SK-N-SH treated with all-trans-retinoic acid at 6 μM for 48 hours (cell line): Measurements from ENCODE around the gene MS4A2.

Experiments
- ATAC-seq: fragments of 200-7000 bp; cut with Tn5 transposase; 3 replicates; pipeline ENCODE4 v1.9.1; 2020; ENCODE audit warnings: mild to moderate bottlenecking, moderate library complexity
- ARNTL ChIP-seq: fragments of 450-650 bp; formaldehyde crosslinking; IDR thresholded peaks from 2 replicates; pipeline ENCODE4 v1.5.0; 2020; ENCODE audit warnings: low read depth, mild to moderate bottlenecking, moderate library complexity, borderline replicate concordance
- BACH2 ChIP-seq: fragments of 250-450 bp; sonication (Bioruptor Pico); IDR thresholded peaks from 2 replicates; pipeline ENCODE4 v1.9.0; 2021; ENCODE audit warnings: mild to moderate bottlenecking, borderline replicate concordance
- CREB5 ChIP-seq: fragments of 250-450 bp; sonication (Bioruptor Pico); IDR thresholded peaks from 2 replicates; pipeline ENCODE4 v1.5.1; 2020; ENCODE audit warnings: low read depth, mild to moderate bottlenecking, moderate library complexity
- CSDC2 ChIP-seq: fragments of 250-450 bp; sonication (Bioruptor Pico); IDR thresholded peaks from 2 replicates; pipeline ENCODE4 v1.5.0; 2020; ENCODE audit warnings: mild to moderate bottlenecking, moderate library complexity
- ESRRG ChIP-seq: fragments of 250-450 bp; sonication (Bioruptor Pico); IDR thresholded peaks from 2 replicates; pipeline ENCODE4 v1.6.1; 2021; ENCODE audit warnings: mild to moderate bottlenecking
- GLIS3 ChIP-seq: fragments of 250-450 bp; sonication (Bioruptor Pico); IDR thresholded peaks from 2 replicates; pipeline ENCODE4 v1.5.0; 2020; ENCODE audit warnings: mild to moderate bottlenecking, moderate library complexity
- ISL1 ChIP-seq: fragments of 250-450 bp; sonication (Bioruptor Pico); IDR thresholded peaks from 2 replicates; pipeline ENCODE4 v2.1.2; 2022; ENCODE audit warnings: mild to moderate bottlenecking, moderate library complexity
- OSR1 ChIP-seq: fragments of 250-450 bp; sonication (Bioruptor Pico); IDR thresholded peaks from 2 replicates; pipeline ENCODE4 v1.8.0; 2022; ENCODE audit warnings: moderate library complexity, mild to moderate bottlenecking, inconsistent platforms
- PATZ1 ChIP-seq: fragments of 250-450 bp; sonication (Bioruptor Pico); IDR thresholded peaks from 2 replicates; pipeline ENCODE4 v1.8.0; 2020; ENCODE audit warnings: mild to moderate bottlenecking, moderate library complexity, borderline replicate concordance
- POU6F1 ChIP-seq: fragments of 250-450 bp; sonication (Bioruptor Pico); IDR thresholded peaks from 2 replicates; pipeline ENCODE4 v1.8.0; 2021; ENCODE audit warnings: low read depth, mild to moderate bottlenecking, moderate library complexity, borderline replicate concordance
- PPARA ChIP-seq: fragments of 250-450 bp; sonication (Bioruptor Pico); IDR thresholded peaks from 2 replicates; pipeline ENCODE4 v1.5.0; 2020; ENCODE audit warnings: mild to moderate bottlenecking, borderline replicate concordance
- RARB ChIP-seq: fragments of 250-450 bp; sonication (Bioruptor Pico); IDR thresholded peaks from 2 replicates; pipeline ENCODE4 v1.8.0; 2021; ENCODE audit warnings: mild to moderate bottlenecking, moderate library complexity
- SNAI2 ChIP-seq: fragments of 250-450 bp; sonication (Bioruptor Pico); IDR thresholded peaks from 2 replicates; pipeline ENCODE4 v1.5.0; 2020; ENCODE audit warnings: mild to moderate bottlenecking, moderate library complexity
- TCF4 ChIP-seq: fragments of 250-450 bp; sonication (Bioruptor Pico); IDR thresholded peaks from 2 replicates; pipeline ENCODE4 v1.8.0; 2021; ENCODE audit warnings: mild to moderate bottlenecking, moderate library complexity, borderline replicate concordance
- TOX ChIP-seq: fragments of 250-450 bp; sonication (Bioruptor Pico); IDR thresholded peaks from 2 replicates; pipeline ENCODE4 v1.8.0; 2021; ENCODE audit warnings: mild to moderate bottlenecking, moderate library complexity, borderline replicate concordance
- TSHZ2 ChIP-seq: fragments of 250-450 bp; sonication (Bioruptor Pico); IDR thresholded peaks from 2 replicates; pipeline ENCODE4 v1.5.0; 2020; ENCODE audit warnings: mild to moderate bottlenecking, moderate library complexity
- ZC3H10 ChIP-seq: fragments of 250-450 bp; sonication (Bioruptor Pico); IDR thresholded peaks from 2 replicates; pipeline ENCODE4 v1.5.1; 2021; ENCODE audit warnings: mild to moderate bottlenecking, moderate library complexity
- ZFP3 ChIP-seq: fragments of 250-450 bp; sonication (Bioruptor Pico); IDR thresholded peaks from 2 replicates; pipeline ENCODE4 v1.5.0; 2020; ENCODE audit warnings: mild to moderate bottlenecking, moderate library complexity
- ZFP30 ChIP-seq: fragments of 450-650 bp; formaldehyde crosslinking; IDR thresholded peaks from 2 replicates; pipeline ENCODE4 v1.5.0; 2022; ENCODE audit warnings: mild to moderate bottlenecking, moderate library complexity
- ZNF565 ChIP-seq: fragments of 450-650 bp; formaldehyde crosslinking; conservative IDR thresholded peaks from 2 replicates; pipeline ENCODE4 v1.5.0; 2020; ENCODE audit warnings: low read depth, mild to moderate bottlenecking, moderate library complexity
- ZNF70 ChIP-seq: fragments of 450-650 bp; formaldehyde crosslinking; IDR thresholded peaks from 2 replicates; pipeline ENCODE4 v1.5.0; 2020; ENCODE audit warnings: mild to moderate bottlenecking, moderate library complexity
- ZNF8 ChIP-seq: fragments of 450-650 bp; formaldehyde crosslinking; IDR thresholded peaks from 2 replicates; pipeline ENCODE4 v1.5.0; 2020; ENCODE audit warnings: mild to moderate bottlenecking, moderate library complexity

MS4A2 gene

GRCh38 chr11:60124802-60125432 is 36.5 kb downstream of the MS4A2 start:
- TF ChIP-seq ZFP3 (no peak), PATZ1 (CRISPR knock-in tag) (no peak), SNAI2 (CRISPR knock-in tag) (no peak), TOX (CRISPR knock-in tag) (no peak), CSDC2 (CRISPR knock-in tag) (no peak), POU6F1 (CRISPR knock-in tag) (no peak), RARB (no peak), OSR1 (no peak), ZNF70 (CRISPR knock-in tag) (no peak), ZFP30 (CRISPR knock-in tag) (no peak), TCF4 (no peak)
- no peak for ATAC-seq

GRCh38 chr11:60125956-60126585 is 37.6 kb downstream of the MS4A2 start:
- TF ChIP-seq ZNF70 (CRISPR knock-in tag) (no peak), ISL1 (CRISPR knock-in tag) (no peak), OSR1 (no peak), ZC3H10 (CRISPR knock-in tag) (no peak), ZFP30 (CRISPR knock-in tag) (no peak), ARNTL (CRISPR knock-in tag) (no peak), TSHZ2 (no peak), ZFP3 (no peak), TCF4 (no peak), SNAI2 (CRISPR knock-in tag) (no peak)
- ATAC-seq, result no peak

- ATAC-seq, result no peak
- TF ChIP-seq PPARA (CRISPR knock-in tag) (no peak), CSDC2 (CRISPR knock-in tag) (no peak), BACH2 (CRISPR knock-in tag) (no peak), RARB (no peak), ZNF8 (no peak), ESRRG (CRISPR knock-in tag) (no peak), ZNF565 (CRISPR knock-in tag) (no peak), TOX (CRISPR knock-in tag) (no peak), ZC3H10 (CRISPR knock-in tag) (no peak), ZFP30 (CRISPR knock-in tag) (no peak), ARNTL (CRISPR knock-in tag) (no peak), CREB5 (no peak), ZFP3 (no peak), GLIS3 (CRISPR knock-in tag) (no peak), PATZ1 (CRISPR knock-in tag) (no peak), TSHZ2 (no peak)
Measured at GRCh38 chr11:60127311-60127811, 38.9 kb downstream of the MS4A2 start.
